SU-DHL-6 (cell line): ENCODE results near the gene MUC13.

ENCODE experiments used
- CTCF ChIP-seq: fragments of 200-600 bp; sonication (generic); IDR thresholded peaks from one replicate; pipeline ENCODE4 v1.5.1; 2017; ENCODE audit warnings: antibody characterized with exemption, mild to moderate bottlenecking, low read length, moderate library complexity; ENCODE audit not compliant: insufficient read depth, poor library complexity, severe bottlenecking
- EZH2phosphoT487 ChIP-seq: fragments of 200-600 bp; sonication (generic), shearing (Covaris generic); conservative IDR thresholded peaks from 2 replicates; pipeline ENCODE4 v1.6.1; 2018; ENCODE audit warnings: mild to moderate bottlenecking, antibody characterized with exemption, low read length, moderate library complexity, mixed read lengths

DNA sequence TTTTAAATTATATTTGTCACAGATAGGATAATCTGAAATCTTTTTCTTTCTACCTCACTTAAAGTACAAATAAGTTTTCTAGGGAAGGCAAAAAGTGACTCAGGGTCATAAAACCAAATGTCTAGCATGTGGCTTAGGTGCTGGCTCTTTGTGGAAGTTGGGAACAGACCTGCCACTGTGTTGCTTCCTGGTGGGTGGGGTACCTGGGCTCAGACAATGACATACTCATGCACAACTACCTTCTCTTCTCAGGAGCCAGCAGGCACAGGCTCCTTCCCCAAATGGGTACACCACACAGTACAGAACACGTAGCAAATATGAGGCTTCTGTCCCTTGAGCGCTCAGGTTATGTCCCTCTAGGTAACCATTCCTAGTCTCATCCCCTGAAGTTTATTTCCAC is 40.1 kb upstream of the MUC13 start:
- TF ChIP-seq CTCF (no peak), EZH2phosphoT487 (no peak)
